Smooth muscle cell (in vitro differentiated cells): ENCODE data around the gene PTPRD. TPM values are rescaled to one million over a fixed set of nuclear protein-coding genes. Genes with fewer than 3 reads are reported as not detected.

Experiments
- DNase-seq: peaks from one replicate; lab custom pipeline; 2025; ENCODE audit not compliant: unreplicated experiment; lab: John Stamatoyannopoulos, UW
- H2AFZ ChIP-seq: fragments of 200-600 bp; sonication (generic); 2 replicates; pipeline ENCODE4 v1.6.0; 2016; ENCODE audit warnings: antibody characterized with exemption, low read depth, mild to moderate bottlenecking
- H3F3A ChIP-seq: fragments of 200-600 bp; sonication (generic); 2 replicates; pipeline ENCODE4 v1.6.0; 2017; ENCODE audit warnings: antibody characterized with exemption, low read depth
- H3K27ac ChIP-seq: fragments of 200-600 bp; sonication (generic); 2 replicates; pipeline ENCODE4 v1.5.1; 2016; ENCODE audit warnings: low read depth, mild to moderate bottlenecking
- H3K27me3 ChIP-seq: fragments of 200-600 bp; sonication (generic); 2 replicates; pipeline ENCODE4 v1.6.1; 2016; ENCODE audit warnings: low read depth, mild to moderate bottlenecking
- H3K36me3 ChIP-seq: fragments of 200-600 bp; sonication (generic); 2 replicates; pipeline ENCODE4 v1.5.1; 2016; ENCODE audit warnings: low read depth
- H3K4me1 ChIP-seq: fragments of 200-600 bp; sonication (generic); 2 replicates; pipeline ENCODE4 v1.5.1; 2016; ENCODE audit warnings: low read depth
- H3K4me2 ChIP-seq: fragments of 200-600 bp; sonication (generic); 2 replicates; pipeline ENCODE4 v1.6.0; 2016; ENCODE audit warnings: mild to moderate bottlenecking
- H3K4me3 ChIP-seq: fragments of 200-600 bp; sonication (generic); 2 replicates; pipeline ENCODE4 v1.5.1; 2016; ENCODE audit warnings: mild to moderate bottlenecking
- H3K79me2 ChIP-seq: fragments of 200-600 bp; sonication (generic); 2 replicates; pipeline ENCODE4 v1.6.0; 2016; ENCODE audit warnings: low read depth, mild to moderate bottlenecking
- H3K9ac ChIP-seq: fragments of 200-600 bp; sonication (generic); 2 replicates; pipeline ENCODE4 v1.6.0; 2016; ENCODE audit warnings: low read depth
- H3K9me3 ChIP-seq: fragments of 200-600 bp; sonication (generic); replicated peaks from 2 replicates; pipeline ENCODE4 v1.5.1; 2016; ENCODE audit warnings: low read depth
- H4K20me1 ChIP-seq: fragments of 200-600 bp; sonication (generic); 2 replicates; pipeline ENCODE4 v1.6.0; 2016; ENCODE audit warnings: low read depth
- WGBS: methylation state at CpG from one replicate; pipeline ENCODE4 v1.1.7; 2016; ENCODE audit warnings: low lambda C conversion rate; 5-methylcytosine and 5-hydroxymethylcytosine counted together
- polyA plus RNA-seq: library from polyadenylated mRNA; unstranded; fragments of >200 nt; fragmentation: Nextera tagmentation; extraction: Ambion mirVana; gene quantifications from 2 replicates; pipeline ENCODE4 v1.2.1, GENCODE V29; 2016
- total RNA-seq: library from RNA; depleted of rRNA; stranded (reverse); fragments of >200 nt; gene quantifications from 2 replicates; pipeline ENCODE4 v1.2.3, GENCODE V29; 2014
- TF ChIP-seq, protein P1 (sequence below): fragments of 200-600 bp; sonication (generic); IDR thresholded peaks from 2 replicates; pipeline ENCODE4 v1.5.1; 2017; ENCODE audit warnings: borderline replicate concordance, mild to moderate bottlenecking, antibody characterized with exemption; ENCODE audit not compliant: insufficient read depth, poor library complexity, severe bottlenecking

Gene PTPRD
- total and polyA plus RNA-seq, 2 experiments from 2014 or later: 6.5 to 61.0 TPM

DNA sequence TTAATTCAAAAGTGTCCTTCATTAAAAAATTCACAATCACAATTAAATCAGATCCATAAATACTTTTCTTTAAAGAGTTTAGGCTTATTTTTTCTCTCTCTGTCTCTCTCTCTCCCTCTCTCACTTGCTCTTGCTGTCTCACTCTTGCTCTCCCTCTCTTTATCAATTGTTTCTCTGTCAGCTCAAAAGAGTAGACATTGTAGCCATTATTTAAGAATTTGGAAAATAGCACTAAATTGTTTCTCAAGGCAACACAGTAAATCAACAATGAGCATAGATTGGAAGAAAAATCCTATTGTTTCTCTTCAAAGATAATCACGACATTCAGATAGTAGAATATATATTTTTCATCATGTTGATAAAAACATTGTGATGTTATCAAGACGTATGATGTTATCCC is 1114.0 kb downstream of the PTPRD start:
- 90% methylated on average over 2 of the region's 2 CpGs for WGBS
- Histone ChIP-seq H3K4me1 (no peaks in the 10 kb centered on the region), H3K79me2 (no peaks in the 10 kb centered on the region), H2AFZ (no peak overlapping the region), H4K20me1 (no peaks in the 10 kb centered on the region), H3K27ac (no peak overlapping the region), H3K9me3 (no peaks in the 10 kb centered on the region), H3K36me3 (no peaks in the 10 kb centered on the region), H3K9ac (no peak overlapping the region), H3K4me2 (no peak overlapping the region), H3F3A (no peaks in the 10 kb centered on the region), H3K27me3 (no peaks in the 10 kb centered on the region), H3K4me3 (no peak overlapping the region)
- DNase-seq: no peak
- TF ChIP-seq, protein P1, sequence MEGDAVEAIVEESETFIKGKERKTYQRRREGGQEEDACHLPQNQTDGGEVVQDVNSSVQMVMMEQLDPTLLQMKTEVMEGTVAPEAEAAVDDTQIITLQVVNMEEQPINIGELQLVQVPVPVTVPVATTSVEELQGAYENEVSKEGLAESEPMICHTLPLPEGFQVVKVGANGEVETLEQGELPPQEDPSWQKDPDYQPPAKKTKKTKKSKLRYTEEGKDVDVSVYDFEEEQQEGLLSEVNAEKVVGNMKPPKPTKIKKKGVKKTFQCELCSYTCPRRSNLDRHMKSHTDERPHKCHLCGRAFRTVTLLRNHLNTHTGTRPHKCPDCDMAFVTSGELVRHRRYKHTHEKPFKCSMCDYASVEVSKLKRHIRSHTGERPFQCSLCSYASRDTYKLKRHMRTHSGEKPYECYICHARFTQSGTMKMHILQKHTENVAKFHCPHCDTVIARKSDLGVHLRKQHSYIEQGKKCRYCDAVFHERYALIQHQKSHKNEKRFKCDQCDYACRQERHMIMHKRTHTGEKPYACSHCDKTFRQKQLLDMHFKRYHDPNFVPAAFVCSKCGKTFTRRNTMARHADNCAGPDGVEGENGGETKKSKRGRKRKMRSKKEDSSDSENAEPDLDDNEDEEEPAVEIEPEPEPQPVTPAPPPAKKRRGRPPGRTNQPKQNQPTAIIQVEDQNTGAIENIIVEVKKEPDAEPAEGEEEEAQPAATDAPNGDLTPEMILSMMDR: no peak

GRCh38 chr9:9498128-9498527 is 1114.7 kb downstream of the PTPRD start:
- Histone ChIP-seq H4K20me1 (no peaks in the 10 kb centered on the region), H3K4me2 (no peak overlapping the region), H3K27me3 (no peaks in the 10 kb centered on the region), H2AFZ (peak overlapping the region; percentile 31), H3K27ac (no peak overlapping the region), H3K4me1 (no peaks in the 10 kb centered on the region), H3K79me2 (no peaks in the 10 kb centered on the region), H3K4me3 (no peak overlapping the region), H3K36me3 (no peaks in the 10 kb centered on the region), H3F3A (no peaks in the 10 kb centered on the region), H3K9me3 (no peaks in the 10 kb centered on the region), H3K9ac (no peak overlapping the region)
- DNase-seq: no peak
- TF ChIP-seq, protein P1: no peak
- WGBS: 90% methylated on average over 3 of the region's 3 CpGs

GRCh38 chr9:9494336-9494735 is 1118.5 kb downstream of the PTPRD start:
- H3K4me2 ChIP-seq: no peak overlapping the region
- no peaks in the 10 kb centered on the region for H3K36me3 ChIP-seq
- DNase-seq: no peak
- H3K79me2 ChIP-seq: no peaks in the 10 kb centered on the region
- no peak overlapping the region for H3K4me3 ChIP-seq
- H4K20me1 ChIP-seq: no peaks in the 10 kb centered on the region
- H3K27ac ChIP-seq: no peak overlapping the region
- no peak overlapping the region for H3K9ac ChIP-seq
- H2AFZ ChIP-seq: no peak overlapping the region
- TF ChIP-seq, protein P1: no peak
- H3K27me3 ChIP-seq: no peaks in the 10 kb centered on the region
- H3K4me1 ChIP-seq: no peaks in the 10 kb centered on the region
- no peaks in the 10 kb centered on the region for H3K9me3 ChIP-seq
- no peaks in the 10 kb centered on the region for H3F3A ChIP-seq
- 59% methylated on average over 3 of the region's 3 CpGs for WGBS

- H2AFZ ChIP-seq: no peak overlapping the region
- H4K20me1 ChIP-seq: no peaks in the 10 kb centered on the region
- no peak overlapping the region for H3K9ac ChIP-seq
- H3K27ac ChIP-seq: no peak overlapping the region
- H3K4me2 ChIP-seq: no peak overlapping the region
- no peak for DNase-seq
- H3K36me3 ChIP-seq: no peaks in the 10 kb centered on the region
- H3K79me2 ChIP-seq: no peaks in the 10 kb centered on the region
- no peaks in the 10 kb centered on the region for H3K4me1 ChIP-seq
- no peaks in the 10 kb centered on the region for H3F3A ChIP-seq
- 92% methylated on average over 3 of the region's 3 CpGs for WGBS
- H3K27me3 ChIP-seq: no peaks in the 10 kb centered on the region
- no peak overlapping the region for H3K4me3 ChIP-seq
- TF ChIP-seq, protein P1: no peak
- H3K9me3 ChIP-seq: no peaks in the 10 kb centered on the region
These were observed 1120.3 kb downstream of the PTPRD start for GRCh38 chr9:9492506-9492905.
